Stomach (tissue), 4 donors: ENCODE data around the gene BTBD9.

Experiments
- EP300 ChIP-seq: sonication (generic); formaldehyde crosslinking; IDR thresholded peaks from one replicate; pipeline ENCODE4 v1.6.1; 2017; ENCODE audit warnings: antibody characterized with exemption
- POLR2A ChIP-seq, 4 donors: fragments of 450-650 bp; IDR thresholded peaks; one replicate each; pipeline ENCODE4 v1.6.1; 2016; ENCODE audit warnings: antibody characterized with exemption in 4 of 4, control low read depth in 2 of 4, mild to moderate bottlenecking in 1 of 4, moderate library complexity in 1 of 4
- TF ChIP-seq, protein P1 (sequence below), 7 experiments: fragments of 450-650 bp in 4 of 7; fragments of 200-600 bp in 3 of 7; sonication (generic) in 3 of 7; IDR thresholded peaks; one replicate each; pipeline ENCODE4 v1.5.1; 2016 to 2019; ENCODE audit warnings: antibody characterized with exemption in 7 of 7, control low read depth in 2 of 7, mild to moderate bottlenecking in 1 of 7

GRCh38 chr6:38168126-38168525, 471.6 kb downstream of the BTBD9 start:
- TF ChIP-seq POLR2A (IDR thresholded peaks at IDR 0.05) (no peak), EP300 (no peak)
- TF ChIP-seq, protein P1, sequence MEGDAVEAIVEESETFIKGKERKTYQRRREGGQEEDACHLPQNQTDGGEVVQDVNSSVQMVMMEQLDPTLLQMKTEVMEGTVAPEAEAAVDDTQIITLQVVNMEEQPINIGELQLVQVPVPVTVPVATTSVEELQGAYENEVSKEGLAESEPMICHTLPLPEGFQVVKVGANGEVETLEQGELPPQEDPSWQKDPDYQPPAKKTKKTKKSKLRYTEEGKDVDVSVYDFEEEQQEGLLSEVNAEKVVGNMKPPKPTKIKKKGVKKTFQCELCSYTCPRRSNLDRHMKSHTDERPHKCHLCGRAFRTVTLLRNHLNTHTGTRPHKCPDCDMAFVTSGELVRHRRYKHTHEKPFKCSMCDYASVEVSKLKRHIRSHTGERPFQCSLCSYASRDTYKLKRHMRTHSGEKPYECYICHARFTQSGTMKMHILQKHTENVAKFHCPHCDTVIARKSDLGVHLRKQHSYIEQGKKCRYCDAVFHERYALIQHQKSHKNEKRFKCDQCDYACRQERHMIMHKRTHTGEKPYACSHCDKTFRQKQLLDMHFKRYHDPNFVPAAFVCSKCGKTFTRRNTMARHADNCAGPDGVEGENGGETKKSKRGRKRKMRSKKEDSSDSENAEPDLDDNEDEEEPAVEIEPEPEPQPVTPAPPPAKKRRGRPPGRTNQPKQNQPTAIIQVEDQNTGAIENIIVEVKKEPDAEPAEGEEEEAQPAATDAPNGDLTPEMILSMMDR (IDR thresholded peaks at IDR 0.05): no peak
